HG02852 (cell line): ENCODE results near the gene EPHB3.

Experiments
- ATAC-seq: cut with Tn5 transposase; IDR thresholded peaks from one replicate; pipeline ENCODE4 v1.9.1; 2021; ENCODE audit warnings: mild to moderate bottlenecking, moderate library complexity; ENCODE audit not compliant: unreplicated experiment

The EPHB3 gene

GRCh38 chr3:184543256-184543655, 18.3 kb upstream of the EPHB3 start:
- no peak for ATAC-seq

- ATAC-seq: no peak
Measured at GRCh38 chr3:184543843-184544512, 17.6 kb upstream of the EPHB3 start.

GRCh38 chr3:184544513-184544861, 17.1 kb upstream of the EPHB3 start:
- ATAC-seq: no peak

- no peak for ATAC-seq
Measured at GRCh38 chr3:184545769-184546168, 15.8 kb upstream of the EPHB3 start.

- ATAC-seq: no peak
Measured at GRCh38 chr3:184546252-184546651, 15.3 kb upstream of the EPHB3 start.

GRCh38 chr3:184549796-184550577, 11.6 kb upstream of the EPHB3 start:
- ATAC-seq: no peak

GRCh38 chr3:184551103-184551502, 10.5 kb upstream of the EPHB3 start:
- ATAC-seq: no peak

GRCh38 chr3:184551614-184552256, 9.8 kb upstream of the EPHB3 start:
- ATAC-seq: no peak

GRCh38 chr3:184552296-184552695, 9.3 kb upstream of the EPHB3 start:
- no peak for ATAC-seq

GRCh38 chr3:184552863-184553262, 8.7 kb upstream of the EPHB3 start:
- no peak for ATAC-seq

GRCh38 chr3:184553385-184553784, 8.2 kb upstream of the EPHB3 start:
- no peak for ATAC-seq

- no peak for ATAC-seq
Measured at GRCh38 chr3:184554461-184554860, 7.1 kb upstream of the EPHB3 start.

- no peak for ATAC-seq
Measured at GRCh38 chr3:184556582-184557347, 4.8 kb upstream of the EPHB3 start.

- no peak for ATAC-seq
Measured at GRCh38 chr3:184557348-184557950, 4.1 kb upstream of the EPHB3 start.

- no peak for ATAC-seq
Measured at GRCh38 chr3:184558726-184559125, 2.9 kb upstream of the EPHB3 start.

- ATAC-seq: no peak
Measured at GRCh38 chr3:184559336-184559735, 2.2 kb upstream of the EPHB3 start.

- no peak for ATAC-seq
Measured at GRCh38 chr3:184560531-184560930, 1.1 kb upstream of the EPHB3 start.

GRCh38 chr3:184561913-184562877, 610 bp downstream of the EPHB3 start:
- ATAC-seq: peak; percentile 1

GRCh38 chr3:184562878-184563560, 1.4 kb downstream of the EPHB3 start:
- ATAC-seq: no peak
